Measurements from ENCODE around the gene KPTN.

Gene KPTN

DNA sequence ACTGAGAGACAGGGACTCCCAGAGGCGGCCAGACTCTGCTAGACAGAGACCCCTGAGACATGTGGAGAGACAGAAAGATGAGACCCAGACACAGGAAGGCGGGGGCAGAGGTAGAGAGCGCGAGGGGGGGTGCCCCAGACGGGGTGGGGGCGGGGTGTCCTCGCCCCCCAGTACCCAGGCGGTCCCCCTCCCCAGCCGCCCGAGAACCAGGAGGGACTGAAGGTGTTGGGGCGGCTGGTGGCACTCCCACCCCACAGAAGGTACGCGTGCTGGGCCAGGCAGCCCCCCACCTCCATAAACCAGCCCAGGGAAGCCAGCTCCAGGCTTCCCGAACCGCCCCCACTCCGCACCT, 12.7 kb downstream of the KPTN start:
- DNase-seq, result no peak

DNA sequence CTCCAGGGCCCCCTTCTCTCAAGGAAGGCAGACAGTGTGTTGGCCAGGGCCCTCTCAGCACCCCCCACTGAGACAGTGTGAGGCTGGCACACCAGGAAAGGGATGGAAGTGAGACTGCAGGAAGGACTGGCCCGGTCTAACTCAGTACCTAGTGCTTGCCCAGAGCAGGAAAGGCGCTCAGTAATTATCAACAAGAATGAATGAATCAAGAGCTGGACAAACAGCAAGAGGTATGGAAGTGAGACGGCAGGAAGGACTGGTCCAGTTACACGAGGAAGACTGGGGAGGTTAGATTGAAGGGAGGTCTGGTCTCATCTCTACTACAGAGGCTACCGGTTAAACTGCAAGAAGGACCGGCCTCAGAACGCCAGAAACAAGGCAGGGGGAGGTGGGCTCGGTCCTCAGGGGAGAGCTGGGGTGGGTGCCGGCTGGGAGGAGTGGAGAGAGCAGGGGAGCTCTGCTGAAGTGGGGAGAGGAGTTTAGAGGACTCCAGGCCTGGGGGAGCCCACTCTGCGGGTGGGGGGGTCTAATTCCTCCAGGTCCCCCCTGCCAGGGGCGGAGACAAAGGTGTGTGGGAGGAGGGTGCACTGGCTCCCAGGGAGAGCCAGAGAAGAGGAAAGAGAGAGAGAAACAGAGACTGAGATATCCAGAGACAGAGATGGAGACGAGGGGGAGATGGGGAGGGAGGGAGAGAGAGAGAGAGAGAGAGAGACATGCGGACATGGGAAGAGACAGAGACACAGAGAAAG, 13.4 kb downstream of the KPTN start:
- peak in 2 of 58 donors; percentile 12 to 29 for DNase-seq

DNA sequence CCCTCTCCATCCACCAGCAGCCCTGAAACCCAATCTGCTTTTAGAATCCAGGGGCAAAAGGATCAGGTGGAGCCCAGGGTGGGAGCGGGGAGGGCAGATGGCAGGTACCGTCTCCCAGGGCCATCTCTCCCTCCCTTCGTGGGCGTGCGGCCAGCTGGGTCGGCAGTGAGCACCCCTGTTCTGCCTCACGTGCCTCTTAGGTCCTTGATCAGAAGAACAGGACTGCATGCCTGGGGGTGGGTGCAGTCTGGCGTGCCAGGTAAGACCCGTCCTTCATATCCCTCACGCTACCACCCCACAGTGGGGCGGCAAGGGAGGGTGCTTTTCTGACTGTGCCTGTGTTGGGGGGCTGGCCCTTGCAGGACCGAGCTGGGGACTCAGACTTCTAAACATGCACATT, 14.3 kb downstream of the KPTN start:
- DNase-seq, result peak in 1 of 58 donors; percentile 33

DNA sequence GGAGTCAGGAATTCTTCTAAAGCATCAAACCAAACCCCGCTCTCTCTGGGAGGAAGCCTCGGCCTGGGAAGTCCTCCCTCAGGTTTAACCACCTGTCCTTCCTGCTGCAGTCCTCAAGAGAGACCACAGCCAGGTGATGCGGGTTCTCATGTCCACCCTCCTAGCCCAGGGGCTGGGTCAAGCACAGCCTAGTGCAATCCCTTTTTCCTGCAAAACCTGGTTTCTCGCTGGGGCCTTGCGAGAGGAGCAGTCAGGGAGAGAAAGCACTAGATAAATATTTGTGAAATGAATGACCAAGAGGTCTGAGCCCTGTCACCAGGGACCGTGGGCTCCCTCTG, 14.7 kb downstream of the KPTN start:
- peak in 1 of 58 donors; percentile 16 for DNase-seq

DNA sequence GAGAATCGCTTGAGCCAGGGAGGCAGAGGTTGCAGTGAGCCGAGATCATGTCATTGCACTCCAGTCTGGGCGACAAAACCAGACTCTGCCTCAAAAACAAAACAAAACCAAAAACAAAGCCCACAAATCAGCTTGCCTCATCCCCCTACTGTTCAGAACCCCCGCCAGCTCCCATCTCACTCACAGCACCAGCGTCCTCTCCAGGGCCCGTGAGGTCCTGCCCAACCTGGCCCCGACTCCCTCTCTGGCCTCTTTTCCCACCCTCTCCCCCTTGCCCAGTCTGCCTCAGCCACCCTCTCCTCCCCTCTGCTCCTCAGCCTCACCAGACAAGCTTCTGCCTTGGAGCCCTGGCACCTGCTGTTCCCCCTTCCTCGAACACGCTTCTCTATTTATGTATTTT, 16.1 kb downstream of the KPTN start:
- DNase-seq, result no peak

DNA sequence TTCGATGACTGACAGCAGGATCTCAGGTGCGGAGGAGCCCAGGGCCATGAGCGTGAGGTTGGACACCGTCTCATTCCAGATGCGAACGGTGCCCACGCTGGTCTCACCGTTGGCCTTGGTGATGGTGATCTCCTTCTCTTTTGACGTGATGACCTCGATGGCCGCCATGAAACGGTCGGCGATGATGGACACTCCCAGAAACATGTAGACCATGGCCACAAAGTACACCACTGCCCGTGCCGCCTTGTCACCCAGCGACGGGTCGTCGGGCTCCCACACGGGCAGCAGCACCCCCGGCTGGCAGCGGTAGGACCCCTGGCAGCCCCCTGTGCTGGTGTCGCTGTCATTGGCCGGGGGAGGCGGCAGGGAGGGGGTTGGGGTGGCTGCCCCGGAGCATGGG, 18.1 kb downstream of the KPTN start:
- no peak for DNase-seq

DNA sequence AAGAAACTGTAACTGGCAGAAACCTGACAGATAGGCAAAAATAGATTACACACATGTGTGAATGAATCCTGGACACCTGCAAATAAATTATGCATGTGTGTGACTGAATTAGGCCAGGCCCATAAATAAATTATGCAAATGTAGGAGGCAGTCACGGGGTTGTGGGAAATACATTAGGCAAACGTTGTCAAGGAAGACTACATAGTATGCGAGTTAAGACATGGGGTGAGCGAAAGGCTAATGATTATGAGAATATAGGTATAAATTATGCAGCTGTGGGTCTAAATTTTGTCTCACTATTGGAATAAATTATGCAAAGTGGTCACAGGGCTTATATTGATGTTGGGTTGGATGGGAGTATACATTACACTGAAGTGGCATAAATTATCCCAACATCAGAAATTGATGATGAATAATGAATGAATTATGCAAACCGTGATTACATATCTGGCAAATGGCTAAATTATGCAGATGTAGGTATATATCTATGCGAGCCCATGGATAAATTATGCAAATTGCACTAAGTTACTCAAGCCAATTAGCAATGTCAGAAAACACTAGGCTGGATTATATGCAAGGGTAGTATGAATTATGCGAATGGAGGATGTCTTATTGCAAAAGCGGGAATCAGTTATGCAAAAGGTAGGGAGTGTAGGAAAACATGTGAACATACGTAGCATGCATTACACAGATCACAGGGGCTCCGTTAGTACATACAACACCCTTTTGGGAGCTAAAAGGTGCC, 19.2 kb downstream of the KPTN start:
- DNase-seq, result no peak

DNA sequence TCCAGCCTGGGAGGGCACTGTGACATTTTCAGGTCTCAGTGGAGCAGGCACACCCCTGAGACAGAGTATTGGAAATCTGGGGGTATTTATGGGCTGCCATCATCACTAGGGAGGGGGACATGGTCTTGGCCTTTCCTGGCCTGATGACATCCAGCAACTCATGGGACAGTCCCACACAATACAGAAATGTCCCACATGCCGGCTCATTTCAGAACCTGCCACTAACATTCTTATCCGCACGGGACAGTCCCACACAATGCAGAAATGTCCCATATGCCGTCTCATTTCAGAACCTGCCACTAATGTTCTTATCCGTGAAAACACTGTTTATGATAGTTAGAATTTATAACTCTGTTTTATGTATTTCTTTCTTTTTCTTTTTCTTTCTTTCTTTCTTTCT, 22.1 kb downstream of the KPTN start:
- no peak for DNase-seq

DNA sequence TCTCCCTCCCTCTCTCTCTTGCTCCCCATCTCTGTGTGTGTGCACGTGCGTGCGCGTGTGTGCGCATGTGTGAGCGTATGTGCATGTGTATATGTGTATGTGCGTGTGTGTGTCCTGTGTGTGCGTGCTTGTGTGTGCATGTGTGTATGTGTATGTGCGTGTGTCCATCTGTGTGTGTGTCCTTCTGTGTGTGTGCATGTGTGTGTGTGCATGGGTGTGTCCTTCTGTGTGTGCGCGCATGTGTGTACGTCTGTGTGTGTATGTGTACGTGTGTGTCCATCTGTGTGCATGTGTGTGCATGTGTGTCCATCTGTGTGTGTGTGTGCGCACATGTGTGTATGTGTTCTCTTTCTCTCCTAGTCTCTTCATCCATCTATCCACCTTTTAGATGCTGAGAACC, 24.5 kb downstream of the KPTN start:
- no peak for DNase-seq

DNA sequence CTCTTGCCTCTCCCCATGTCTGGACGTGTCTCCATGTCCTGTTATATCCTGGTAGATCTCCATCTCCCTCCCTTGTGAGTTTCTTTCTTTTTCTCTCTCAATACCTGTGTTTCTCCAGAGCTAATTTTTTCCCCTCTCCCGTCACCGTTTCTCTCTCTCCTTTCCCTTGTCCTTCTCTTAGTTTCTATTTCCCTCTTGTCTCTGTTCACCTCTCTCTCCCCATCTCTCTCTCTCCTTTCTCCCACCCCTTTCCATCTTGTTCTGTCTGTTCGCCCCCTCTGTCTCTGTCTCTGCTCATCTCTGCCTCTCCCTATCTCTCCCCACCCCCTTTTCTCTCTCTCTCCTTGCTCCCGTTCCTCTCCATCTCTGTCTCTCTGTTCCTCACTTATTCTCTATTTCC, 25.3 kb downstream of the KPTN start:
- no peak for DNase-seq

DNA sequence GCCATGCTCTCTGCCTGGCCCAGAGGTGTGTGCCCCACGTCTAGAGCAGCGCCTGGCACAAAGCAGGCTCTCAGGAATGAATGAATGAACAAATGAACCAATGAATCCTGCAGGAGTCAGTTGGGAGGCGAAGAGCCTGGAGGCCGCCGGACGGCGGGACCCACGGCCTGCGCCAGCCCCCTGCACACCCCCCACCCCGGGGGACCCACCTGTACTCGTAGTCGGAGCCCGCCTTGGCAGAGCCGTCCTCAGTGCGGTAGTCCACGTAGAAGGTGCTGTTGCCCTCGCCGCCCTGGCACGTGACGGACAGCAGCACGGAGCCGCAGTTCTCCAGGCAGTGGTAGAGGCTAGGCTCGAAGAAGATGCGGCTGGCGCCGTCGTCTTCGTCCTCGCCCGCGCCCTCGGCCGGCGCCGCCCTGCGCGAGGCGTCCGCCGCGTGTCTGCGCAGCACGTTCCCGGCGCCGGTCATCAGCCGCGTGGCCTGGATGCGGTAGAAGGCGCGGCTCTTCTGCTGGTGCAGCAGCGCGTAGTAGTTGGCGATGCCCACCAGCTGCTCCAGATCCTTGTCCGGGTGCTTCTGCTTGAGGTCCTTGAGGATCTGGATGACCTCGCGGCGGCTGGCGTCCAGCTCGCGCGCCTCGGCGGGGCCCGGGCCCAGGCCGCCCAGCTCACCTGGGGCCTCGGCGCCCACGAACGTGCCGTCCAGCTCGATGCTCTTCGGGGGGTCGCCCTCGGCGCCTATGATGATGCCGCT, 27.1 kb downstream of the KPTN start:
- DNase-seq, result no peak

DNA sequence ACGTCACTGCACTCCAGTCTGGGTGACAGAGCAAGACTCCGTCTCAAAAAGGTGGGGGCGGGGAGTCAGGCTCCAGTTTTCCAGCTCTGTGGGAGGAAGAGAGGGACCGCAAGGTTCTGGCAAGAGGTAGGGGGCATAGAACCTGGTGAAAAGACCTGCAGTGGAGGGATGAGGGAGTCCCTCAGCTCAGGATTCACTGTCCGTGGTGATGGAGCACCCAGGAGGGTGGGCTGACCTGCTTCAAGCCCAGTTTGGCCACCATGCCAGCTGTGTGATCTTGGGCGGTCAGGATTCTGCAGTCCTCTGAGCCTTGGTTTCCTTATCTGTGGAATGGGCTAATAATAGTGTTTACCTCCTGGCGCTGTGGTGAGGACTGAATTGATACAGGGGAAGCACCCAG, 33.5 kb downstream of the KPTN start:
- no peak for DNase-seq

DNA sequence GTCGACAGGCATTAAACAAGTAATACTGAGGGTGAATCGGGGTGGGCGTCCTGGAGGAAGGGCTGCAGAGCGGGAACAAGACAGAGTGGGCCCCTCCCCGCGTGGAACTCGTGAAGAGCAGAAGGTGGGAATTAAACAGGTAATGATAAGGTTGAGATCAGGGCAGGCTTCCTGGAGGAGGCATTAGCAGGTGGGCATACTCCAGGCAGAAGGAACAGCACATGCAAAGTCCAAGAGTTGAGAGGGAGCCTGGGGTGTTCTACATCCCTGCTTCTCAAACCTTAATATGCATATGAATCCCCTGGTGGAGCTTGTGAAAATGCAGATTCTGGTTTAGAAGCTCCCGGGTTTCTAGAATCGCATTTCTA, 35.7 kb downstream of the KPTN start:
- no peak for DNase-seq

DNA sequence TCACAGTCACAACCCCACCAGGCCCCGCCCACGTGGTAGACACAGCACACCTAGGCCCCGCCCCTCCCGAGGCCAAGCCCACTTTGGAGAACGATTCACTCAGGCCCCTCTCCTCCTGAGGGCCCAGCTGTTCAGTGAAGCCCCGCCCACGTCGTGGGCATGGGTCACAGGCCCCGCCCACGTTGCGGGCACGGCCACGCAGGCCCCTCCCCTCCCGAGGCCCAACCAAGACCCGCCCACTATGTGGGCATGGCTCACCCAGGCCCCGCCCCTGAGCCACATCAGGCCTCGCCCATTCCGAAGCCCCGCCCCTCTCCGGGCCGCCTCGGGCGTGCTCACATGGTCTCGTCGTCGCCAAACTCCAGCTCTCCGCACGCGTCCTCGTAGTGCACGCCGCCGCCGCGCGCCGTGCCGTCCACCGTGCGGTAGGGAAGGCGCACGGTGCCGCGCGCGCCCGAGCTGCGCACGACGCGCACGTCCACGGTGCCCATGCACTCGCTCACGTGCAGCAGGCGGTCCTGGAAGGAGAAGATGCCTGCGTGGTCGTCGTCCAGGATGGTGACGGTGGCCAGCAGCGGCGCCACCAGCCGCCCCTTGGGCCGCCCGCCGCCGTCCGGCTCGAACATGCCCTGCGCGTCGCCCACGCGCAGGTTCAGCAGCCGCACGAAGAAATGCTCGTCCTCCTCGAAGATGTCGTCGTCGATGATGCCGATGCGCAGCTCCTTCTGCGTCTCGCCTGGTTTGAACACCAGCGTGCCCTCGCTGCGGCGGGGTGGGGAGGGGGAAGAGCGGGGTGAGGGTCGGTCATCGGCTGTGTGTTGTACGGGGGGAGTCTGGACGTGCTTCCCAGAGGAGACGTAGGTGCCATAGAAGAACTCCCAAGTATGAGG, 36.3 kb downstream of the KPTN start:
- DNase-seq, result peak in 46 of 58 donors; percentile 6 to 78 (median 50)

DNA sequence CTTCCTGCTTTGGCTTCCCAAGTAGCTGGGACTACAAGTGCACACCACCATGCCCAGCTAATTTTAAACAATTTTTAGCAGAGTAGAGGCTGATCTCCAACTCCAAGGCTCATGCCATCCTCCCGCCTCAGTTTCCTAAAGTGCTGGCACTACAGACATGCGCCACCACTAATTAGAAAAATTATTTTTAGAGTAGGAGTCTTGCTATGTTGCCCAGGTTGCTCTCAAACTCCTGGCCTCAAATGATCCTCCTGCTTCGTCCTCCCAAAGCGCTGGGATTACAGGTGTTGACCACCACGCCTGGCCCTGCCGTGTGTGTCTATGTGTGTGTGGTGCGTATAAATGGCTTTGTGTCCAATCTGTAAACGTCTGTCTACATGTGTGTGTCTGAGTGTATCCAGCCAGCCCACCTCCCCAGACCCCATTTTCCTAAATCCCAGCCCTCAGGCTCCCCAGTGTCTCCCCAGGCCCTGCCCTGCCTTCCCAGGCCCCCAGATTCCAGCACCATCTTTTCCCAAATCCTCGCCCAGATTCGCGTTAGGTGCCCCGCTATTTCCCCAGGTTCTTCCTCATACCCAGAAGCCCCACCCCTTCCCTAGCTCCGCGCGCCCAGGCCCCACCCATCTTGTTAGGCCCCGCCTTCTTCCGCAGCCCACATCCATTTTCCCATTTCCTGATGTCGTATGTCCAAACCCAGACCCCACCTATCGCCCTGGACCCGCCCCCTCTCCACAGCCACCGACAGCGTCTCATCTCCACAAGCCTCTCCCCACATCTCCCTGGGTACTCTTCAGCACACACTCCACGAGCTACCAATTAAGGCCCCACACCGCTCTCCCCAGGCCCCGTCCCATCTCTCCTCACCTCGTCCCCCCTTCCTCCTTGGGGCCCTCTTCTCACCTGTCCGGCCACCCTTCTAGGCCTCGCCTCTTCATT, 37.2 kb downstream of the KPTN start:
- peak in 17 of 58 donors; percentile 13 to 56 (median 33) for DNase-seq

DNA sequence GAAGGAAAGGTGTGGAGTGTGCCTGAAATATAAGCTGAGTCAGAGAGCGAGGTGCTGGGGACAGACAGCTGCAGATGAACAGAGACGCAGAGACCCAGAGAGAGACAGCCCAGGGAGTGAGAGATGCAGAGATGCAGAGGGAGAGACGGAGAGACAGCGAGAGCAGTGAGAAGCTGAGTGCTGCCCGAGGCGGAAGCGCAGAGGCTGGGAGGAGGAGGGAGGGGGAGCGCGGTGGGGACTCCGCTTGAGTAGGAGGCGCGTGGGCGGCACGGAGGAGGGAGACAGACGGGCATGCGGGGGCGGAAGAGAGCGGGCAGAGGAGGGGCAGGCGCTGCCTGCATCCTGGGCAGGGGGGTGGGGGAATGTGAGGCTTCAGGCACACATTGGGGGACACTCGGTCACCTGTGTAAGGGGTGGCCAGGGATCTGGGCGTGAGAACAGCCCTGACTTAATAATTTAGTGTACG, 38.0 kb downstream of the KPTN start:
- DNase-seq, result peak in 36 of 58 donors; percentile 5 to 70 (median 26)

DNA sequence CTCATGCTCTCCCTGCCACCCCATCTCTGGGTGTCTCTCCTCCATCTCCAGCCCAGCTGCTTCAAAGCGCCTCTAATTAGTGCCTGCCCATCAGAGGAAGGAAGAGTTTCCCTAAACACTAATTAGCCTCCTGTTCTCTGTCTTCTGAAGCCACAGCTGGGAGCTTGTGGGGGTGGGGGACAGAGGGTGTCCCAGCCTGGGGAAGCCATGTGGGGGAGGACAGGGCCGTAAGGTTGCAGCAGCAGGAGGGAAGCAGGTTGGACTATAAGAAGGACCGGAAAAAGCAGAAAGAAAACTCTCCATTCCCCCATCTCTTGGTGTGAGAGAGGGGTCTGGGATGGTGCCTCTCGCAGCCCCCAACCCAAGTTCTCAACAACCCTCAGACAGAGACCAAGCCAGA, 38.5 kb downstream of the KPTN start:
- peak in 2 of 58 donors; percentile 22 to 25 for DNase-seq

DNA sequence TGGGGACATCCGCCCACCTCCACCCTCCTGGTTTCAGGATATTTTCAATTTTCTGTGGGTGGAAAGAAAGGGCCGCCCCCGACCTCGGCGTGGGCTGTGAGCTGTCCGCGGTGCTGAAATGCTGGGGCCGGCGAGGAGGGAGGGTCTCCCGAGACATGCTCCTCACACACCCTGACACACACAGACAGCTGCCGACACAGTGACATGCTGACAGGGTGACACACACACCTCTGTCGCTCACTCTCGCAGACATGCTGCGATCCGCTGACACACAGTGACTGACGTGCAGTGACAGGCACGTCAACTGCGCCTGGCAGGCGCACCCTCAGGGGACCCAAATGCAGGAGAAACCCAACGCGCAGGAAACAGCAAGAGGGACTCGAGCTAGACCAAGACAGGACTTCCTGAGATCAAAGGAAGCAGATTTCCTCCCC, 39.6 kb downstream of the KPTN start:
- DNase-seq, result peak in 1 of 58 donors; percentile 23

DNA sequence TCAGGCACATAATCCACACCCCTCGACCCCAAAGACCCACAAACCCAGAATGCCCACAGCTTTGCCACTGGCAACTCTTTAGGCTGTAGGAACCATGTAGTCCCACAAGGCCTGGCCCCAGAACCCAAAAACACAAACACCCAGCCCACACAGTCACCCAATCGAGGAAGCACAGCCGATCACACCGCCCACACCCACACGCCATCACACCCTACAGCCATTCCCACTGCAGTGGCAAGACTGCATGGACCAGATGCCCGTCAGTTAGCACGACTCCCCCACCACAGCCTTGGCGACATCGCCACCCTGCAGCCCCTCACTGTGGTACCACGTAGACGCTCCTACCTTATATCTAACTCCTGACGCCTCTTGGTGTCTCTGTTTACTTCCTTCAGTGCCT, 40.7 kb downstream of the KPTN start:
- peak in 38 of 58 donors; percentile 6 to 84 (median 42) for DNase-seq

DNA sequence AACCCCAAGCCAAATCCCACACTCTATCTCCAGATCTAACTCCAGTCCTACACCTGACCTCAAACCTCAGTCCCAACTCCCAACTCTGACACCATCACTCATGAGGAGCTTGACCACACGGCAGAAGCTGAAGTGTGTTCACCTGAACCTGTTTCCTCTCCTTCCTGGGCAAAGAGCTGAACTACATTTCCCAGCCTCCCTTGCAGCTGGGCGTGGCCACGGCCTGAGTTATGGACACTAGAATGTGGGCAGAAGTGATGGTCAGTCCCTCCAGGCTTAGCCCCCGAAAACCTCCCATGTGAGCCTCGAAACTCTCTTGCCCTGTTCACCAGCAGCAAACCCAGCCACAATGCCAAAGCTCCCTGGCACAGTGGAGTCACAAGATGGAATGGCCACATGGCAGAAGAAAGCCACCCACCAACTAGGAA, 45.2 kb downstream of the KPTN start:
- DNase-seq, result no peak

Measured in anterior cingulate cortex (tissue), 58 donors.